PFSK-1 (cell line): ENCODE measurements around the gene CIAO3.

Experiments used
- FOXP2 ChIP-seq: optimal IDR thresholded peaks from 2 replicates; pipeline ENCODE3; 2011; ENCODE audit warnings: borderline replicate concordance, control low read depth, inconsistent platforms; ENCODE audit not compliant: insufficient read depth; ENCODE audit errors: extremely low read length, extremely low read depth
- POLR2AphosphoS5 ChIP-seq: IDR thresholded peaks from 2 replicates; pipeline ENCODE4 v1.6.1; 2012; ENCODE audit warnings: low read depth, mild to moderate bottlenecking, control low read depth, low read length, moderate library complexity
- REST ChIP-seq, 2 experiments: IDR thresholded peaks; 2 replicates each; pipeline versions ENCODE4 v1.6.1 to v1.8.0; 2011 to 2012; ENCODE audit warnings: low read depth in 2 of 2, low read length in 2 of 2, control low read depth in 1 of 2, inconsistent platforms in 1 of 2, mild to moderate bottlenecking in 1 of 2, moderate library complexity in 1 of 2; ENCODE audit not compliant: insufficient read depth in 1 of 2
- SIN3A ChIP-seq: IDR thresholded peaks from 2 replicates; pipeline ENCODE4 v1.6.1; 2012; ENCODE audit warnings: mild to moderate bottlenecking, low read length, moderate library complexity, borderline replicate concordance; ENCODE audit not compliant: insufficient read depth
- TAF1 ChIP-seq: IDR thresholded peaks from 2 replicates; pipeline ENCODE4 v1.6.1; 2012; ENCODE audit warnings: low read length, control low read depth, borderline replicate concordance; ENCODE audit not compliant: insufficient read depth

Gene CIAO3

GRCh38 chr16:769934-770333, 29.1 kb upstream of the CIAO3 start:
- TF ChIP-seq SIN3A, result no peak
- no peak for TF ChIP-seq FOXP2
- no peak for TF ChIP-seq REST (IDR thresholded peaks at IDR 0.05; ENCODE audit: insufficient read depth in 1 of 2, low read depth in 2 of 2, low read length in 2 of 2)
- TF ChIP-seq TAF1, result no peak
- no peak for TF ChIP-seq POLR2AphosphoS5

- TF ChIP-seq POLR2AphosphoS5 (no peak), SIN3A (no peak), FOXP2 (no peak)
Measured at GRCh38 chr16:769184-769784, 28.5 kb upstream of the CIAO3 start.

GRCh38 chr16:768428-768827, 27.6 kb upstream of the CIAO3 start:
- TF ChIP-seq REST (IDR thresholded peaks at IDR 0.05; ENCODE audit: insufficient read depth in 1 of 2, low read depth in 2 of 2, low read length in 2 of 2) (no peak), SIN3A (no peak), TAF1 (no peak), FOXP2 (no peak), POLR2AphosphoS5 (no peak)

GRCh38 chr16:767743-768235, 27.0 kb upstream of the CIAO3 start:
- TF ChIP-seq SIN3A, result no peak
- TF ChIP-seq FOXP2, result no peak
- no peak for TF ChIP-seq TAF1
- TF ChIP-seq POLR2AphosphoS5, result no peak
- TF ChIP-seq REST (IDR thresholded peaks at IDR 0.05; ENCODE audit: insufficient read depth in 1 of 2, low read depth in 2 of 2, low read length in 2 of 2), result no peak

- TF ChIP-seq REST (IDR thresholded peaks at IDR 0.05; ENCODE audit: insufficient read depth in 1 of 2, low read depth in 2 of 2, low read length in 2 of 2) (no peak), SIN3A (no peak), TAF1 (no peak), FOXP2 (no peak), POLR2AphosphoS5 (no peak)
Measured at GRCh38 chr16:766820-767640, 26.2 kb upstream of the CIAO3 start.
